ENCODE results near the gene SIM1. TPM values are rescaled to one million over a fixed set of nuclear protein-coding genes. Genes with fewer than 3 reads are reported as not detected.

The SIM1 gene
- total RNA-seq, 2 experiments from 2014 or later, result 0.08 to 0.30 TPM

DNA sequence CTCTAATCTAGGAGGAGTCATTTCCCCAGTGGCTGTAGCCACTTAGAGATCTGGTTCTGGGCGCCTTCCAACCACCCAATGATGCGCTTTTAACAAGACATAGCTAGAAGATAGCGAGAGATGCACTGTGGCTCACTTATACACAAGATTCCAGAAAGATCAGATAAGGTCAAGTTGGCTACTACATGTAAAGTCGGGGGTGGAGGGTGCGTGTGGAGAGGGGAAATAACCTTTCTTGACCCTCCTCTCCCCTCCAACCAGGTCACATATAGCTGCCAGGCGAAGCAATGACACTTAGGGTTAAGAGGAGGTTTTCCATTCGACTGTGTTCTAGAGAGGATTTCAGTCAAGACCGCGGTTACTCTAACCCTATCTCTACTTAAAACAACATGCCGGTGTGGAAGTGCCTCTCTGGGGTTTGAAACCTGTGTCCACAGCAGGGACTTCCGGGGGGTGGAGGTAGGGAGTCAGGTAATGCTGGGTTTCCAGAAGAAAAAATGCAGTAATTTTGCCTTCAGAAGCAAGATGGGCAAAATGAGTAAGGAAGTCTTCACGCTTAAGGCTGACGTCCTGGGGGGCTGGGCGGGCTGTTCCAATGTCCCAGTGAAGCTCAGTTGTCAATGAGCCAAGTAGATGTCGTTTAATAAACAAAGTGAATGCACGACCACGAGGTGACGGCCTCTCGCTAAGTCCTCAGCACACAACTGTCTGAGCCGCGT, 1.8 kb upstream of the SIM1 start:
- Mint-ChIP-seq H3K9me3 (peaks cover 8% of the 10 kb centered on the region), H3K27ac (peak overlapping the region; percentile 33), H3K4me3 (no peak overlapping the region), H3K27me3 (peaks cover 85% of the 10 kb centered on the region), H3K36me3 (ENCODE audit: low read depth) (peaks cover 35% of the 10 kb centered on the region), H3K4me1 (peaks cover 31% of the 10 kb centered on the region)
- ChIA-PET CTCF (interaction anchor here (1.2 kb wide), 1 partner anchor 20 kb away, joined by 3 read pairs; no protein-coding TSS in a partner anchor), POLR2A (interaction anchor here (0.6 to 1.0 kb wide), 2 partner anchors 10 to 18 kb away, joined by 3 read pairs; no protein-coding TSS in a partner anchor)
- no peak for DNase-seq

DNA sequence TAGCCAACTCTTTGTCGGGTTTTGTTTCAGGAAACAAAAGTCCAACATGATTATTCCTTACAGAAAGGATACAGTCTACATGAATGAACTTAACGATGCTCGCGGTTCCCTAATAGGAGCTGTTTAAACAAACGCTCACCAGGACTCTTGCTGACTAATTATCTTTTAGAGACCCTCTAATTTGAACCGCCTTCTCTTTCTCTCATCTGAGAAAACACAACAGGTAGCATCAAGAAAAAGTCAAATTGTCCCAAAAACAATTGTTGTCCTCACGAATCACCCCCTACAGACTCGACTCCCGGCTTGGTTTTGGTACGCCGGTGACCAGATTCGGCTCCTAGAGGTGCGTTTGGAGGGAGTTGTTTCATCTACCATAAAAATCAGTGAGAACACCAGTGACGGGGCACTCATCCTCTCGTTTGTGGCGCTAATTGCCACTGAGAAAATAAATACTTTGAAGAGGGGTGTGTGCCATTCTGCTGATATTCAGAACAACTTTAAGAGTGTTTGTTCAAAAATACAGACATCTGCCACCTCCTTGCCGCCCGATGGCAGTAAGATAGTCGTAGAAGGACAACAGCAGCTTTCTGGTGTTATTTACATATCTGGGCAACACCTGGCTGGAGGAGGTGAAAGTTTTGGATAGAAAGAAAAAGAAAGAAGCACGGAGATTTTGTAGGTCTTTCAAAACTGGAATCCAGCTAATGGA, 1.1 kb upstream of the SIM1 start:
- DNase-seq, result no peak
- peaks cover 35% of the 10 kb centered on the region for H3K36me3 Mint-ChIP-seq (ENCODE audit: low read depth)
- H3K27ac Mint-ChIP-seq, result peak overlapping the region; percentile 45
- peak overlapping the region; percentile 10 for H3K4me3 Mint-ChIP-seq
- H3K9me3 Mint-ChIP-seq, result peaks cover 8% of the 10 kb centered on the region
- peaks cover 87% of the 10 kb centered on the region for H3K27me3 Mint-ChIP-seq
- CTCF ChIA-PET, result interaction anchor here (1.2 kb wide), 1 partner anchor 20 kb away, joined by 3 read pairs; no protein-coding TSS in a partner anchor
- POLR2A ChIA-PET, result interaction anchor here (1.0 kb wide), 1 partner anchor 9 kb away, joined by 3 read pairs; no protein-coding TSS in a partner anchor
- H3K4me1 Mint-ChIP-seq, result peaks cover 35% of the 10 kb centered on the region

DNA sequence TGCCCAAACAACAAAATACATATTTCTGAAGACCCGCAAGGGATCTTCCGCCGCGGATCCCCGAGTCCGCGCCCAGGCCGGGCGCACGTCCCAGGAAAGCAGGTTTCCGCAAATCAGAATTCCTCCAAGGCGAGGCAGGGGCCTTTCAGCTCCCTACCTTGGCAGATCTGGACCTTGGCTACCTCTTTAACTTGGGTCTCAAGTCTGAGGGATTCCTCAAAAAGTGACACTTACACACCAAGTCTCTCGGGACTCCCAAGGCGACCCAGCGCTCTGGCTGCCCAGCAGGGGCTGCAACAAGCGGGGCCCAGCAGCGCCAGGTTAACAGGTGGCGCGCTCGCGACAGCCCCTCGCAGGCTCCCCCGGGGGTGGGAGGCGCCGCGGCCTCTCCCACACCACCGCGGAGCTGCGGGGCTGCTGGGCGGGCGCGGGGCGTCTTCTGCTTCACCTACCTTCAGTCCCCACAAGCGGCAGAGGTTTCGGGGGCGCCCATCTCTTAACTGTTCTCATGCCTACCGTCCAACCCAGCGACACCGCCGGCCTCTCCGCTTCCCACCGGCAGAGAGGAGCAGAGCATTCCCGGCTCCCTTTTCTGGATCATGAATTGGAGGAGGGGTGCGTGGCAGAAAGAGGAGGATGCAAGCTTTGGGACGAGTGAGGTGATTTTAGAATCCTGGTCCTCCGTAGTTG, 414 bp downstream of the SIM1 start:
- no peak overlapping the region for H3K4me3 Mint-ChIP-seq
- ChIA-PET CTCF (no interaction called here), POLR2A (interaction anchor here (1.0 kb wide), 1 partner anchor 8 kb away, joined by 5 read pairs; no protein-coding TSS in a partner anchor)
- no peak for DNase-seq
- peaks cover 37% of the 10 kb centered on the region for H3K4me1 Mint-ChIP-seq
- H3K36me3 Mint-ChIP-seq (ENCODE audit: low read depth), result peaks cover 41% of the 10 kb centered on the region
- peaks cover 8% of the 10 kb centered on the region for H3K9me3 Mint-ChIP-seq
- H3K27ac Mint-ChIP-seq, result peak overlapping the region; percentile 26
- H3K27me3 Mint-ChIP-seq, result peaks cover 88% of the 10 kb centered on the region

DNA sequence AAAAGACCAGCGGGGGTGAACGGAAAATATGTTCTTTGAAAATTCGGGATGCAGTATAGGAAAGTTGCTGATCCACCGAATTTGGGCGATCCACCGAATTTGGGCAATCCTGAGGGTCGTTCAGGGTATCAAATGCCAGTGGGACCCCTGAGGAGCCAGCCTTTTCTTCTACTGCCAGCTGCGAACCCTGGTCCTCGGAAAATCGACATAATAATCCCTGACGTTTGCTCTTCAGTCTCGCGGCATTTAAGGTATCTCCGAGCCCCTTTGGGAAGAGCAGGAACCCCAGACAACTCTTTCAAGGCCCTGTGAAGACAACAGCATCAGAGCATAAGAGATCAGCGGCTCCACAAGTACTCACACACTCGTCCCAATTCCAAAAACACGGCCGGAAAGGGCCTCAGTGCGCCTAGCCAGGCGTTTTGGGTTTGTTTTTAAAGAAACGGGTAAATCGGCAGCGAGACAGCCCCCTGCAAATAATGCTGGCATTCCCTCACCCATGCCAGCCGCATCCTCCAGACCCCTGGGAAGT, 1.0 kb downstream of the SIM1 start:
- H3K4me1 Mint-ChIP-seq, result peaks cover 37% of the 10 kb centered on the region
- no peak for DNase-seq
- H3K36me3 Mint-ChIP-seq (ENCODE audit: low read depth), result peaks cover 47% of the 10 kb centered on the region
- POLR2A ChIA-PET, result no interaction called here
- H3K27ac Mint-ChIP-seq, result peak overlapping the region; percentile 47
- H3K27me3 Mint-ChIP-seq, result peaks cover 90% of the 10 kb centered on the region
- H3K4me3 Mint-ChIP-seq, result no peak overlapping the region
- CTCF ChIA-PET, result no interaction called here
- H3K9me3 Mint-ChIP-seq, result peaks cover 8% of the 10 kb centered on the region

DNA sequence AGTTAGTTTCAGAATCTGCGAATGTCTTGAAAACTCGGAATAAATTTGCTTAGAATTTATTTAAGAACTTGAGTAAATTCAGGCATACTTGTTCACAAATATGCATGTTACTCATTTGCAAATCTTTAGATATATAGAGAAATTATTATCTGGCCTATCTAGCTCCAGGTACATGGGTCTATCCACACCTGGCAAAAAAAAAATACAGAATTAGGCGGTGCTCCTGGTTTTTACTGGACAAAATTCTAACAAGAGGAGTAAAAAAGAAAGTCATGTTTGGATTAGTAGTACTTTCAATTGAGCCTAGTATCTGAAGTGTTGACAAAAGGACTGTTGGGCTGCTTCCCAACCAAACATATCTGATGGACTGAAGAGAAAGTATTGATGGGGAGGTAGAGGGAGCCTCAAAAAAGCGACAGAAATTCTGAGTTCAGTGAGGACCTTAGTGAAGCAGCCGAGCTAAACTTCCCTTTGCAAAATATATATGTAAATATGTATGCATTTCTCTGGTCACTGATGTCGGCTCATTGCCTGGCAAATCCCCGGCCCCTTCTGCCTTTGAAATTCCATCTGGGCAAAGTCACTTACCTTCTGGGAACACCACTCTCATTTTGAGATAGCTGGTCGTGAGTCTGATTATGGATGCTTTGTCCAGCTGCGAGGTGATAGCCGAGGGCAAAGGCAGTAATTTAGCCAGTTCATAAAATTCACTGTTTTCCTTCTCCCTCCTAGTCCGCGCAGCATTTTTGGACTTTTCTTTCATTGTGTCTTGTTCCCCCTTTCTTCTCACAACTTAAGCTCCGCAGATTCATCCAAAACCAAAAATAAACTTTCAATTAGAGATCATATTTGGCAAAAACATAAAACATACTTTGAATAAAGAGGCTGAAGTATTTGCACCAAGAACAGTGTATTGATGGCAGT, 1.8 kb downstream of the SIM1 start:
- peak overlapping the region; percentile 47 for H3K27ac Mint-ChIP-seq
- CTCF ChIA-PET, result interaction anchor here (0.9 to 1.3 kb wide), 2 partner anchors 17 to 346 kb away, joined by 3 read pairs; no protein-coding TSS in a partner anchor

DNA sequence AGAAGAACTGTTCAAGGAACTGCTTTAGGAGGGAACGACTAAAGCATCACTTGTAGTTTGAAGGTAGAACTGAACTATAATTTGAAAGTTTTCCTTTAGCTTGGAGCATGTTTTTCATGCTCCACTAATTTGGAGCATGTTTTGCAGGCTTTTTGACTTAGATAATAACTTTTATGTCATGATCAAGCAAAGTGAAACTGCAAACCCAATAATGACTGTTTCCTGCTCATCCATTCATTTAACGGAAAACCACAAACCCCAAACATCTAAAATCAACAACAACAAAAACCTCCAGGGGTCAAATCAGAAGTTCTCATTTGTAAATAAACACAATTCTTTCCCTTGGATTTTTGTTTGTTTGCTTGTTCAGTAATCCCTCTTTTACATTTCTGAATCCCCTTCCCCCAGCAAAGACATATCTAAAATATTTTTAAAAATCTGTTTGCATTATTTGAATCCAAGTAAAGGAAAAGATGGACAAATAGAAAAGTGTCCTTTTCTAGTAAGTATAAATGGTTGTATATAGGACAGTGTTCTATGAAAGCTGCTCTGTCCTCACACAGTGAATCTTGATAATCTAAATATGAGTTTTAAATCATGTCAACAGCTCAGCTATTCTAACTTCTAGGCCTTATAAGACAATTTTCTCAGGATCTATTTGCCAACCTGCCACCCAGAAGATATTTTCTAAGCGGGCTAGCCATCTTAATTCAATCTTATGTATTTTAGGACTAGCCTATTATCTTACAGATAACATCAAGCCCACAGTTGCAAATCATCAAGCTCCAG, 2.6 kb downstream of the SIM1 start:
- no peak for DNase-seq
- ChIA-PET CTCF (interaction anchor here (0.9 to 1.3 kb wide), 2 partner anchors 16 to 345 kb away, joined by 3 read pairs; no protein-coding TSS in a partner anchor), POLR2A (interaction anchor here (2.0 kb wide), 1 partner anchor 11 kb away, joined by 6 read pairs; no protein-coding TSS in a partner anchor)
- Mint-ChIP-seq H3K4me1 (peaks cover 32% of the 10 kb centered on the region), H3K36me3 (ENCODE audit: low read depth) (peaks cover 47% of the 10 kb centered on the region), H3K4me3 (no peak overlapping the region), H3K27me3 (peaks cover 91% of the 10 kb centered on the region), H3K9me3 (peaks cover 2% of the 10 kb centered on the region), H3K27ac (no peak overlapping the region)

More for the DNA sequence above, 1.8 kb downstream of the SIM1 start:
- POLR2A ChIA-PET, result interaction anchor here (2.0 kb wide), 1 partner anchor 10 kb away, joined by 6 read pairs; no protein-coding TSS in a partner anchor
- Mint-ChIP-seq H3K36me3 (ENCODE audit: low read depth) (peaks cover 43% of the 10 kb centered on the region), H3K9me3 (peaks cover 5% of the 10 kb centered on the region), H3K4me1 (peaks cover 35% of the 10 kb centered on the region), H3K4me3 (no peak overlapping the region), H3K27me3 (peaks cover 91% of the 10 kb centered on the region)
- no peak for DNase-seq

DNA sequence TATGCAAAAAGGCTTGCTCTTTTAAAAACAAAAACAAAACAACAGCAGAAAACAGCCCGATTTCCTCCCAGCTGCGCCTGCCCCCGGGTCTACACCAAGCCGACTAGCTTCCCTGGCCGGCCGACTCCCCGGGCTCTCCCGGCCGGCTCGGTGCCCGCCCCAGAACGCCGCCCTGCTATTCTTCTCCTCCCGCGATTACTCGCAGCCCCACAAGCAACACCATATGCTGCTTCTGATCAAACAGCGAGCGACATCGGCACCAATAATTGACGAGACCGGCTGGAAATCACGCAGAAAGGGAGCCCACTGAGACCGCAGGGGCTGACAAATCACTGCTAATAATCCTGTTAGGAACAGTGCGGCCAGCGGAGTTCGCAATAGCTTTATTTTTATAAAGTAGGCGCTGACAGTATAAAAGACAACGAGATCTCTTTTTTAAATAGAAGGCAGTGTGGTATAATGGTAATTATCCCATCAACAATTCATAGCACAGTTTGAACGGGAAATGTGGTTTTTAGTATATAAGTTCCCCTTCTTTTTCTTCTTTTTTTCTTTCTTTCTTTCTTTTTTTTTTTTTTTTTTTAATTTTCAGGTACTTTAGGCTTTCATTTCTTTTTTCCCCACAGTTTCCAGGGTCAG, 3.3 kb downstream of the SIM1 start:
- POLR2A ChIA-PET, result interaction anchor here (2.0 kb wide), 1 partner anchor 11 kb away, joined by 6 read pairs; no protein-coding TSS in a partner anchor
- peaks cover 26% of the 10 kb centered on the region for H3K4me1 Mint-ChIP-seq
- peaks cover 84% of the 10 kb centered on the region for H3K27me3 Mint-ChIP-seq
- CTCF ChIA-PET, result interaction anchor here (0.7 to 1.3 kb wide), 4 partner anchors 9 to 344 kb away, joined by 3 to 6 read pairs (median 3); no protein-coding TSS in a partner anchor
- H3K9me3 Mint-ChIP-seq, result peaks cover 4% of the 10 kb centered on the region
- peak overlapping the region; percentile 30 for H3K4me3 Mint-ChIP-seq
- no peak overlapping the region for H3K27ac Mint-ChIP-seq
- peaks cover 45% of the 10 kb centered on the region for H3K36me3 Mint-ChIP-seq (ENCODE audit: low read depth)
- no peak for DNase-seq

DNA sequence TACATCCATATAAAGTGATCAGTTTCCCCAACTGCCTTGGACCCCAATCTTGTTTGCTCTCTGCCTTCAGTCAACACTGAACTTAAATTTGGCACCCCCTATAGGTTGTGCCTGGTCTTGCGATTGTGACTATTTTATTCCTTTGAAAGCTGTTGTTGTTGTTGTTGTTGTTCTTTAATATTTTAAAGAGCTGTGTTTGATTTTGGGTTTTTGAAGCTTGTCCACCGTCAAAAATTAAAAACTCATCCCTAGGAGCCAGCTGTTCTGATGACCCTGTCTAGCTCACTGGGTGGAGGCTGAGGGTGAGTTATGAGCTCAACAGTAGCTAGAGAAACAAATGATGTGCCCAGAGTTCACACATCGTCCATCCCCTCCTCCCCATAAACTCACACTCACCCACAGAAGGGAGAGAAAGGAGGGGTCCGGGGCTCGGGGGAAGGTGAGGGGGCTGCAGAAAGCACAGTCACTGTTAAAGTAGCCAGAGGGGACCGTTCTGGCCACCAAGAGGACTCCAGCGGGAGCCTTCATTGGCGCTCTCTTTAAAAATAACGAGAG, 4.0 kb downstream of the SIM1 start:
- Mint-ChIP-seq H3K27me3 (peaks cover 77% of the 10 kb centered on the region), H3K27ac (no peak overlapping the region), H3K9me3 (peaks cover 7% of the 10 kb centered on the region), H3K36me3 (ENCODE audit: low read depth) (peaks cover 42% of the 10 kb centered on the region), H3K4me1 (peaks cover 24% of the 10 kb centered on the region), H3K4me3 (no peak overlapping the region)
- ChIA-PET POLR2A (interaction anchor here (1.2 to 2.0 kb wide), 2 partner anchors 10 to 12 kb away, joined by 3 to 6 read pairs; no protein-coding TSS in a partner anchor), CTCF (interaction anchor here (0.7 to 1.0 kb wide), 5 partner anchors 10 to 344 kb away, joined by 3 to 6 read pairs (median 3); no protein-coding TSS in a partner anchor)
- DNase-seq, result no peak

DNA sequence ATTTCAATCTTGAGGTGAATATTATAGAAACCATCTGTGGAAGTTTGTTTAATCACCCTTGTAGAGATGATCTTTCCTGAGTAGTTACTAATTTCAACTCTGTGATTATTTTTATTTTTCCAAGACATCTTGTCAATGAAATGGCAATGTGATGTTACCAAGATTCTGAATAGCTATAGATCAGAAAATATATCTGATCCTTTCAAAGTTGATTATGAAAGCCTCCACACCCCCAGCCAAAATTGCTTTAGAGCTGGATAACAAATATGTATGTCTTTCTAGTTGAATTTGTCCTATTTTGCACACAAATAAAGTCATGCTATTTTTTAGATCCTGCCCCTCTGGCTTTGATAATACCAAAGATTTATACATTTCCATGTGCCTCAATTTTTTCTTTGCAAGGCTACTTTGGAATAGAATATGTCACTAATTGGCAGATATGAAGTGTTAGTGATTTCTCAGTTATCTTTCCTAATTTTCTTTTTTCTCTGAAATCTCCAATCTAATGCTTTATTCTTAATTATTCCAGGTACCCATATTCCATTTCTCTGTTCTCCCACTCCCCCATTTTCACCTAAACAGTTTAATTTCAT, 5.0 kb downstream of the SIM1 start:
- peaks cover 21% of the 10 kb centered on the region for H3K4me1 Mint-ChIP-seq
- H3K4me3 Mint-ChIP-seq, result no peak overlapping the region
- ChIA-PET CTCF (interaction anchor here (1.0 kb wide), 1 partner anchor 343 kb away, joined by 3 read pairs; no protein-coding TSS in a partner anchor), POLR2A (interaction anchor here (1.2 kb wide), 1 partner anchor 11 kb away, joined by 3 read pairs; no protein-coding TSS in a partner anchor)
- no peak overlapping the region for H3K27ac Mint-ChIP-seq
- H3K27me3 Mint-ChIP-seq, result peaks cover 68% of the 10 kb centered on the region
- no peak for DNase-seq
- peaks cover 46% of the 10 kb centered on the region for H3K36me3 Mint-ChIP-seq (ENCODE audit: low read depth)
- H3K9me3 Mint-ChIP-seq, result peaks cover 13% of the 10 kb centered on the region

DNA sequence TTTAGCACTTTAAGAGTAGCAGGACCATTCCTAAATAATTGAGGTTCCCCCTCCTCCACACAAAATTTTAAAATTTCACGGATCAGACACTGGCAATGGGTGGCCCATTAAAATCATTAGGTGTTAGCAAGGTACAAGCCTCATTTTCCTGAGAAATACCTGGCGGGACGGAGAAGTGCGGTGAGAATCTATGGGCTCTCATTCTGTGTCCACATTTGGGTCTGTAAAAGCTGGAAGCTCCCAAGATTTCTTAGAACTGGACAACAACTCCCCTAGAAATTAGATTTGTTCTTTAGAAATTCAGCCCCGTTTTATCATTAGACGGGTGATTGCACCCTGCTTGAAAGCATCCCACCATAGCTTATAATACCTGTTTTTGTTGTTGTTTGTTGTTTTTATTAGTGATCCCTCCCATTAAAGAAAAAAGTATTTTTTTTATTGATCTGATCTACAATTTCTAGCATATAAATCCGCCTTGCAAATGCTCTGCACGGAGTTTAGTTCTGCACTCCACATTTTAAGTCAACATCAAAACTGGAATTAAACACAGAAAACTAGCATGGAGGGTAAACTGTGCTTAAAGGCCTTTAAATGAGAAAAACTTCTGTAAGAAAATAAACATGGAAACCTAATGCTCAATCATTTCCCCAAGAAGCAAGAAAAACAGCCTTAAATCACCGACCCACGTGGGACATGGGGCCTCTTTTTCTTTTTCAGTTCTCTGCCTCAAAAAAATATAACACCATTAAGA, 5.7 kb downstream of the SIM1 start:
- Mint-ChIP-seq H3K36me3 (ENCODE audit: low read depth) (peaks cover 51% of the 10 kb centered on the region), H3K4me3 (no peak overlapping the region), H3K27ac (no peak overlapping the region), H3K9me3 (peaks cover 13% of the 10 kb centered on the region), H3K27me3 (peaks cover 63% of the 10 kb centered on the region), H3K4me1 (peaks cover 23% of the 10 kb centered on the region)
- POLR2A ChIA-PET, result no interaction called here
- DNase-seq, result no peak
- CTCF ChIA-PET, result no interaction called here
